ENCODE data around the gene AP3S2. TPM values are rescaled to one million over a fixed set of nuclear protein-coding genes. Genes with fewer than 3 reads are reported as not detected.

Gene AP3S2
- total RNA-seq, 1 experiment from 2014 or later: 23.3 TPM

DNA sequence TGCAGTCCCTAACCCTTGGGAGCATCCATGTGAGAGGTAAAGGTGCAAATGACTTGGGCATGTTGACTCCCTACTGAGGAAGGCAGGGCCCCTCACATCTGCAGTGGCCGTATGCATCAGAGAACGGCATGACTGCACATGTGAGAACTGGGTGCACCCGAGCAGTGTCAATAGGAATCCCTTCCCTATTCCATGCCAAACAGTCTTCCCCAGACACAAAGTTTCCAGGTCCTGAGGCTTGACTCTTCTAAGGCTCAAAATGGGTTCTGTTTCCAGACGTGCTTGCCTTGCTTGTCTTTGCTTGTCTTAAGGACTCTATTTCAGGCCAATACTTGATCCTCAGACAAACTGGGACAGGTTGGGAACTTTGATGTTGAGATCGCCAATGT, 58.6 kb downstream of the AP3S2 start:
- peaks cover 13 to 20% of the 10 kb centered on the region in 2 experiments for H3K36me3 ChIP-seq (ENCODE audit: control insufficient read depth in 1 of 2, insufficient read depth in 2 of 2, low read length in 2 of 2)
- H3K9me2 ChIP-seq (ENCODE audit: insufficient read depth): no peaks in the 10 kb centered on the region
- no peaks in the 10 kb centered on the region for H3K79me2 ChIP-seq (ENCODE audit: insufficient read depth, low read length)
- no peak overlapping the region for H3K9ac ChIP-seq (ENCODE audit: low read length)
- intact Hi-C loops (cut with micrococcal nuclease): no loop called here
- DNase-seq (ENCODE audit: low read depth, low spot score): no peak
- H3K27me3 ChIP-seq (ENCODE audit: insufficient read depth, low read length): no peaks in the 10 kb centered on the region
- H3K27ac ChIP-seq (ENCODE audit: low read depth, low read length): no peak overlapping the region
- H3K4me2 ChIP-seq (ENCODE audit: low read length): no peak overlapping the region
- H4K20me1 ChIP-seq (ENCODE audit: insufficient read depth): no peaks in the 10 kb centered on the region
- no peak for ATAC-seq
- no peak overlapping the region for H2AFZ ChIP-seq (ENCODE audit: low read depth, low read length, poor library complexity, severe bottlenecking)
- no peaks in the 10 kb centered on the region for H3K9me3 ChIP-seq (ENCODE audit: control insufficient read depth in 1 of 2, insufficient read depth in 1 of 2, low read depth in 1 of 2, low read length in 2 of 2)
- ChIA-PET CTCF (no interaction called here), POLR2A (no interaction called here), RAD21 (ENCODE audit: low non-redundant PET in 1 of 2, low total read pairs in 2 of 2, uncharacterized antibody in 2 of 2, unreplicated experiment in 2 of 2) (no interaction called here)
- no TSS peak for BruUV-seq (replicated peaks)
- no peak overlapping the region for H3K4me3 ChIP-seq (replicated peaks in 1 of 2; ENCODE audit: low read depth in 1 of 2, low read length in 2 of 2)
- TF ChIP-seq JUND (IDR thresholded peaks at IDR 0.05) (no peak), CBX3 (IDR thresholded peaks at IDR 0.05; ENCODE audit: low read depth) (no peak), ATF3 (IDR thresholded peaks at IDR 0.05) (no peak), FOSL1 (IDR thresholded peaks at IDR 0.05; ENCODE audit: low read depth) (no peak), EZH2phosphoT487 (IDR thresholded peaks at IDR 0.05; ENCODE audit: borderline replicate concordance) (no peak), SRF (IDR thresholded peaks at IDR 0.05; ENCODE audit: low read depth) (no peak), CTCF (IDR thresholded peaks at IDR 0.05 in 2 of 3, conservative IDR thresholded peaks at IDR 0.05 in 1 of 3; ENCODE audit: borderline replicate concordance in 1 of 3, insufficient read depth in 1 of 3, low read depth in 2 of 3, low read length in 2 of 3) (no peak), CEBPB (IDR thresholded peaks at IDR 0.05; ENCODE audit: low read depth) (no peak), REST (IDR thresholded peaks at IDR 0.05; ENCODE audit: low read depth) (no peak), SP1 (IDR thresholded peaks at IDR 0.05; ENCODE audit: low read depth) (no peak), POLR2AphosphoS5 (IDR thresholded peaks at IDR 0.05; ENCODE audit: low read depth, low read length) (no peak), ZNF274 (IDR thresholded peaks at IDR 0.05; ENCODE audit: low read depth, low read length) (no peak), POLR2A (IDR thresholded peaks at IDR 0.05; ENCODE audit: borderline replicate concordance, extremely low read depth, insufficient read depth, insufficient read length) (no peak), ZFX (IDR thresholded peaks at IDR 0.05) (no peak), SIN3A (IDR thresholded peaks at IDR 0.05; ENCODE audit: low read depth) (no peak), TCF7L2 (IDR thresholded peaks at IDR 0.05; ENCODE audit: borderline replicate concordance, extremely low read depth, insufficient read depth, insufficient read length) (no peak), ZBTB33 (IDR thresholded peaks at IDR 0.05; ENCODE audit: extremely low read depth, insufficient replicate concordance, low read length) (no peak), YY1 (IDR thresholded peaks at IDR 0.05; ENCODE audit: extremely low read depth, insufficient replicate concordance, low read depth, low read length) (no peak), EZH2 (IDR thresholded peaks at IDR 0.05) (no peak)
- TF ChIP-seq, protein P1, sequence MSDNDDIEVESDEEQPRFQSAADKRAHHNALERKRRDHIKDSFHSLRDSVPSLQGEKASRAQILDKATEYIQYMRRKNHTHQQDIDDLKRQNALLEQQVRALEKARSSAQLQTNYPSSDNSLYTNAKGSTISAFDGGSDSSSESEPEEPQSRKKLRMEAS (IDR thresholded peaks at IDR 0.05): no peak
- H3K4me1 ChIP-seq (ENCODE audit: control insufficient read depth in 1 of 2, insufficient read depth in 2 of 2, low read length in 2 of 2): peaks cover 2 to 20% of the 10 kb centered on the region in 2 experiments; a peak in 2 of 4 replicates
